Body of pancreas (tissue), 4 donors: ENCODE data around the gene FAM83E.

Experiments used
- POLR2A ChIP-seq, 3 donors: fragments of 450-650 bp; IDR thresholded peaks; one replicate each; pipeline ENCODE4 v1.6.1; 2016; ENCODE audit warnings: antibody characterized with exemption in 3 of 3, mild to moderate bottlenecking in 2 of 3
- TF ChIP-seq, protein P1 (sequence below), 7 experiments: fragments of 450-650 bp in 4 of 7; fragments of 200-600 bp in 3 of 7; sonication (generic) in 3 of 7; IDR thresholded peaks; one replicate each; pipeline ENCODE4 v1.5.1; 2016 to 2019; ENCODE audit warnings: antibody characterized with exemption in 7 of 7

DNA sequence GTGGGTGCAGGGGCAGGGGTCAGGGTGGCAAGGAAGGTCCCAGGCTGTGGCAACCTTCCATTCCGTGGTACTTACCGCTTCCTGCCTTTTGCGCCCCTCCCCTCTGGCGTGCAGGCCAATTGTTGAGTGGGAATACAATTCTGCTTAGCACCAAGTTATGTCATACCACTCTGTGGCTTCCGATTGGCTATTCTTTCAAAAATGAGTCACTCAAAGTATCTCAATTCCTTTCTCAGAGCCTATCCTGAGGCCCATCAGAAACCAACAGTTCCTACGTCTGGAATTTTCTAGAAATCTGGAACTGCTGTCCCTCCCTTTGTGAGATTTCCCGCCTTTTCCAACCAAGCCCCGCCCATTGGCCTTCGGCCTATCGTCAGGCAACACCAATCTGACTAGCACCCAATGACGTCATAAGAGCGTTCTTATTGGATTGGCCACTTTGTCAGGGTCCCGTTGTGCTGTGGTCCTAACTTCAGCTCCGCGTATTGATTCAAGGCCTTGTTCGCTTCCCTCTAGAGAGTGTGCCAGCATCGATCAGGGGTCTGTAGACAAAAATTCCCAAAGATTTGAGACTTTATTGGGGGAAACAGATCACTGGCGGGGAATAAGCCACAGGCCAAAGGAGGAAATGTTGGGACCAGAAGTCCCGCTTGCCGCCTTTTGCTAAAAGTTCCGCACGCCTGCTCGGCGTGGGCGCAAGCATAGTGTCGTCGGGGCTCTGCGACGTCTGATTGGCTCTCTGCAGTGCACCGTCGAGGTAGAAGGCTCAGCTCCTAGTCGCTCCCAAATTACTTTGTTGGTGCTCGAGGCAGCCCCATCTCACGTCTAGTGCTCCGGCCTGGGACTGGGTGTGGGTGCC is 46.2 kb upstream of the FAM83E start:
- TF ChIP-seq, protein P1, sequence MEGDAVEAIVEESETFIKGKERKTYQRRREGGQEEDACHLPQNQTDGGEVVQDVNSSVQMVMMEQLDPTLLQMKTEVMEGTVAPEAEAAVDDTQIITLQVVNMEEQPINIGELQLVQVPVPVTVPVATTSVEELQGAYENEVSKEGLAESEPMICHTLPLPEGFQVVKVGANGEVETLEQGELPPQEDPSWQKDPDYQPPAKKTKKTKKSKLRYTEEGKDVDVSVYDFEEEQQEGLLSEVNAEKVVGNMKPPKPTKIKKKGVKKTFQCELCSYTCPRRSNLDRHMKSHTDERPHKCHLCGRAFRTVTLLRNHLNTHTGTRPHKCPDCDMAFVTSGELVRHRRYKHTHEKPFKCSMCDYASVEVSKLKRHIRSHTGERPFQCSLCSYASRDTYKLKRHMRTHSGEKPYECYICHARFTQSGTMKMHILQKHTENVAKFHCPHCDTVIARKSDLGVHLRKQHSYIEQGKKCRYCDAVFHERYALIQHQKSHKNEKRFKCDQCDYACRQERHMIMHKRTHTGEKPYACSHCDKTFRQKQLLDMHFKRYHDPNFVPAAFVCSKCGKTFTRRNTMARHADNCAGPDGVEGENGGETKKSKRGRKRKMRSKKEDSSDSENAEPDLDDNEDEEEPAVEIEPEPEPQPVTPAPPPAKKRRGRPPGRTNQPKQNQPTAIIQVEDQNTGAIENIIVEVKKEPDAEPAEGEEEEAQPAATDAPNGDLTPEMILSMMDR (IDR thresholded peaks at IDR 0.05), result no peak
- no peak for TF ChIP-seq POLR2A (IDR thresholded peaks at IDR 0.05)
